A549 (cell line): Measurements from ENCODE around the gene MFNG. TPM values are rescaled to one million over a fixed set of nuclear protein-coding genes. Genes with fewer than 3 reads are reported as not detected.

ENCODE experiments used
- ATAC-seq, 2 experiments: fragments of 200-7000 bp in 1 of 2; fragments of >200 bp in 1 of 2; cut with Nextera tagmentation in 1 of 2; cut with Tn5 transposase in 1 of 2; 3 replicates each; pipeline versions ENCODE4 v1.8.0 to v1.9.1; 2018 to 2020; ENCODE audit warnings: mild to moderate bottlenecking in 1 of 2, moderate library complexity in 1 of 2
- CTCF ChIA-PET: fragments of 300-600 bp; sonication (Branson Sonifier 250); formaldehyde crosslinking; extraction: SDS; loops from one replicate; lab custom pipeline; 2021; ENCODE audit warnings: antibody characterized with exemption, inconsistent platforms; lab: Yijun Ruan, JAX
- POLR2A ChIA-PET: fragments of 350-600 bp; formaldehyde crosslinking; extraction: SDS; loops from one replicate; lab custom pipeline; 2021; ENCODE audit warnings: antibody characterized with exemption, inconsistent platforms; lab: Yijun Ruan, JAX
- DNase-seq, 2 experiments: peaks; one replicate each; pipeline versions ENCODE4 v3.0.0 to v3.0.0-alpha.2; 2011 to 2016; ENCODE audit warnings: low read depth in 1 of 2, low spot score in 1 of 2
- FAIRE-seq: peaks from 2 replicates; lab custom pipeline; 2011; peaks lifted over from hg19 to GRCh38; lab: Jason Lieb, UNC
- H3K27ac ChIP-seq, 2 experiments: fragments of >200 bp; sonication (Bioruptor Twin); formaldehyde crosslinking; 3 replicates each; pipeline ENCODE4 v1.5.1; 2016 to 2017
- H3K4me1 ChIP-seq: fragments of >200 bp; sonication (Bioruptor Twin); formaldehyde crosslinking; 3 replicates; pipeline ENCODE4 v1.6.1; 2016
- H3K4me2 ChIP-seq: fragments of >200 bp; sonication (Bioruptor Twin); formaldehyde crosslinking; 3 replicates; pipeline ENCODE4 v1.6.1; 2016
- H3K4me3 ChIP-seq: fragments of >200 bp; sonication (Bioruptor Twin); formaldehyde crosslinking; 3 replicates; pipeline ENCODE4 v1.5.1; 2016
- H3K9me3 ChIP-seq: fragments of >200 bp; sonication (Bioruptor Twin); formaldehyde crosslinking; 3 replicates; pipeline ENCODE4 v1.6.1; 2016
- ATOH8 ChIP-seq: fragments of 250-450 bp; sonication (Bioruptor Pico); IDR thresholded peaks from 2 replicates; pipeline ENCODE4 v1.5.0; 2020; ENCODE audit warnings: low read depth, mild to moderate bottlenecking, moderate library complexity
- BCL3 ChIP-seq: fragments of >200 bp; sonication (Bioruptor Twin); formaldehyde crosslinking; IDR thresholded peaks from 3 replicates; pipeline ENCODE4 v1.6.1; 2016
- BHLHE40 ChIP-seq: IDR thresholded peaks from 2 replicates; pipeline ENCODE4 v1.6.1; 2012; ENCODE audit warnings: low read depth, low read length, inconsistent platforms
- CBX2 ChIP-seq: fragments of 200-600 bp; sonication (generic); IDR thresholded peaks from 2 replicates; pipeline ENCODE4 v1.6.1; 2016; ENCODE audit warnings: low read depth, mild to moderate bottlenecking, borderline replicate concordance
- CBX8 ChIP-seq: fragments of 200-600 bp; sonication (generic); IDR thresholded peaks from 2 replicates; pipeline ENCODE4 v1.6.1; 2016
- EHF ChIP-seq: fragments of 250-450 bp; sonication (Bioruptor Pico); IDR thresholded peaks from 2 replicates; pipeline ENCODE4 v1.5.0; 2020; ENCODE audit warnings: mild to moderate bottlenecking
- ESRRA ChIP-seq: fragments of 150-350 bp; IDR thresholded peaks from 2 replicates; pipeline ENCODE4 v1.6.1; 2014; ENCODE audit warnings: mild to moderate bottlenecking, low read length, borderline replicate concordance
- FOSB ChIP-seq: fragments of 250-450 bp; sonication (Bioruptor Pico); IDR thresholded peaks from 2 replicates; pipeline ENCODE4 v1.5.0; 2020; ENCODE audit warnings: mild to moderate bottlenecking, moderate library complexity
- GATA3 ChIP-seq: IDR thresholded peaks from 2 replicates; pipeline ENCODE4 v1.6.1; 2012; ENCODE audit warnings: borderline replicate concordance
- KDM1A ChIP-seq: fragments of 200-600 bp; sonication (generic); IDR thresholded peaks from 2 replicates; pipeline ENCODE4 v1.6.1; 2016; ENCODE audit warnings: low read depth, mild to moderate bottlenecking
- MAFK ChIP-seq: fragments of 450-650 bp; IDR thresholded peaks from 2 replicates; pipeline ENCODE4 v1.6.1; 2014; ENCODE audit not compliant: partially characterized antibody
- MAZ ChIP-seq: fragments of 150-350 bp; IDR thresholded peaks from 2 replicates; pipeline ENCODE4 v1.6.1; 2014; ENCODE audit warnings: antibody characterized with exemption, low read depth, low read length, borderline replicate concordance
- NFE2L2 ChIP-seq: fragments of 150-350 bp; conservative IDR thresholded peaks from 2 replicates; pipeline ENCODE4 v1.6.1; 2014; ENCODE audit warnings: low read length
- NPAS2 ChIP-seq: fragments of 250-450 bp; sonication (Bioruptor Pico); IDR thresholded peaks from 2 replicates; pipeline ENCODE4 v1.8.0; 2022; ENCODE audit warnings: mild to moderate bottlenecking, moderate library complexity, borderline replicate concordance
- PBX3 ChIP-seq: IDR thresholded peaks from 2 replicates; pipeline ENCODE4 v1.6.1; 2012
- POLR2A ChIP-seq: IDR thresholded peaks from 2 replicates; pipeline ENCODE4 v1.6.1; 2012; ENCODE audit warnings: mild to moderate bottlenecking, low read length
- RCOR1 ChIP-seq: fragments of 150-350 bp; IDR thresholded peaks from 2 replicates; pipeline ENCODE4 v1.6.1; 2014; ENCODE audit warnings: antibody characterized with exemption, low read length, low read depth
- REST ChIP-seq: fragments of 200-600 bp; sonication (generic); IDR thresholded peaks from 2 replicates; pipeline ENCODE4 v1.6.1; 2016; ENCODE audit warnings: antibody characterized with exemption, mild to moderate bottlenecking, moderate library complexity
- RFX5 ChIP-seq: fragments of 450-650 bp; IDR thresholded peaks from 2 replicates; pipeline ENCODE4 v1.7.1; 2014; ENCODE audit warnings: antibody characterized with exemption, mild to moderate bottlenecking, moderate library complexity
- ZC3H11A ChIP-seq: fragments of 450-650 bp; IDR thresholded peaks from 2 replicates; pipeline ENCODE4 v1.6.1; 2014; ENCODE audit warnings: antibody characterized with exemption, mild to moderate bottlenecking
- ZNF302 ChIP-seq: fragments of 250-450 bp; sonication (Bioruptor Pico); IDR thresholded peaks from 2 replicates; pipeline ENCODE4 v1.9.0; 2021; ENCODE audit warnings: inconsistent platforms, mild to moderate bottlenecking, moderate library complexity
- WGBS: methylation state at CpG from one replicate; pipeline ENCODE4 v1.1.6; 2017; ENCODE audit errors: missing lambda C conversion rate; 5-methylcytosine and 5-hydroxymethylcytosine counted together
- polyA plus RNA-seq, 4 experiments: library from polyadenylated mRNA; depleted of rRNA in 3 of 4; stranded (reverse); fragments of >200 nt; fragmentation: RNase III in 1 of 4; extraction: RNeasy Plus Mini Kit Qiagen cat#74134 plus additional on column Dnase treatment in 1 of 4; gene quantifications; 2 replicates in 3 of 4; 3 replicates in 1 of 4; pipeline ENCODE4 v1.2.3, GENCODE V29; 2011 to 2017

Gene MFNG
- polyA plus RNA-seq, 2 of the 4 experiments (the other 2 are of a cell fraction) = 1.2 to 1.8 TPM

- ATAC-seq = no peak
- no peak for TF ChIP-seq PBX3
- TF ChIP-seq ATOH8 (CRISPR knock-in tag) = no peak
- no peak for TF ChIP-seq BHLHE40
- TF ChIP-seq BCL3 = no peak
- TF ChIP-seq ZNF302 = no peak
- no peak for TF ChIP-seq CBX2
- TF ChIP-seq RFX5 = no peak
- no peak for TF ChIP-seq MAFK
- TF ChIP-seq CBX8 = no peak
- no peak for TF ChIP-seq ESRRA
- TF ChIP-seq EHF (CRISPR knock-in tag) = no peak
- no peak for TF ChIP-seq REST
- no peak for TF ChIP-seq POLR2A
- FAIRE-seq = no peak
- Histone ChIP-seq H3K9me3 (no peaks in the 10 kb centered on the region), H3K4me3 (no peak overlapping the region), H3K4me2 (no peak overlapping the region), H3K4me1 (peaks cover 18% of the 10 kb centered on the region), H3K27ac (no peak overlapping the region)
- ChIA-PET CTCF (interaction anchor here (1.0 to 2.7 kb wide), 5 partner anchors 9 to 166 kb away, joined by 3 to 9 read pairs (median 4); no protein-coding TSS in a partner anchor), POLR2A (no interaction called here)
- DNase-seq = no peak
- 81% methylated on average over 13 of the region's 13 CpGs for WGBS
Observed at GRCh38 chr22:37483050-37483449, 3.1 kb downstream of the MFNG start.

GRCh38 chr22:37482244-37482643, 3.9 kb downstream of the MFNG start:
- Histone ChIP-seq H3K9me3 (no peaks in the 10 kb centered on the region), H3K27ac (no peak overlapping the region), H3K4me1 (peaks cover 18% of the 10 kb centered on the region), H3K4me2 (no peak overlapping the region), H3K4me3 (no peak overlapping the region)
- FAIRE-seq (no peak), DNase-seq (no peak)
- WGBS = 92% methylated on average over 9 of the region's 9 CpGs
- ChIA-PET POLR2A (no interaction called here), CTCF (interaction anchor here (1.0 to 2.7 kb wide), 4 partner anchors 10 to 166 kb away, joined by 3 to 9 read pairs (median 4); no protein-coding TSS in a partner anchor)
- TF ChIP-seq FOSB (no peak), NFE2L2 (no peak), MAZ (no peak), KDM1A (no peak), RCOR1 (no peak), NPAS2 (CRISPR knock-in tag) (no peak), ZC3H11A (no peak), GATA3 (no peak)
- TF ChIP-seq, all 56 proteins: peak for 0
- ATAC-seq = no peak
